Thoracic aorta (tissue), 2 donors: ENCODE measurements around the gene JAG1. TPM values are rescaled to one million over a fixed set of nuclear protein-coding genes. Genes with fewer than 3 reads are reported as not detected.
"Not testable (repeated sequence)": the region's sequence is repeated elsewhere in the genome, so short reads cannot be mapped to it uniquely, and the experiment has no call there.

ENCODE experiments used
- ATAC-seq: fragments of 150-250 bp; one replicate; pipeline ENCODE4 v1.8.0; 2017; ENCODE audit warnings: low read depth; ENCODE audit not compliant: insufficient number of reproducible peaks, low FRiP score
- DNase-seq: peaks from one replicate; pipeline ENCODE4 v3.0.0-alpha.2; 2020; ENCODE audit warnings: low spot score
- H3K27ac ChIP-seq, 2 donors: fragments of 200-600 bp; sonication (generic); 1 replicate in 1 of 2; 2 replicates in 1 of 2; pipeline ENCODE4 v1.5.1; 2016; ENCODE audit warnings: mild to moderate bottlenecking in 2 of 2, moderate library complexity in 2 of 2
- H3K27me3 ChIP-seq: fragments of 200-600 bp; sonication (generic); replicated peaks from 2 replicates; pipeline ENCODE4 v1.6.0; 2016; ENCODE audit warnings: mild to moderate bottlenecking; ENCODE audit not compliant: insufficient read depth
- H3K36me3 ChIP-seq: fragments of 200-600 bp; sonication (generic); one replicate; pipeline ENCODE4 v1.5.1; 2016
- H3K4me1 ChIP-seq, 2 donors: fragments of 200-600 bp; sonication (generic); 1 replicate in 1 of 2; 2 replicates in 1 of 2; pipeline versions ENCODE4 v1.5.1 to v1.6.0; 2016; ENCODE audit warnings: low read depth in 2 of 2, mild to moderate bottlenecking in 1 of 2; ENCODE audit not compliant: control insufficient read depth in 1 of 2
- H3K4me3 ChIP-seq: fragments of 200-600 bp; sonication (generic); 2 replicates; pipeline ENCODE4 v1.5.1; 2016; ENCODE audit warnings: mild to moderate bottlenecking
- H3K9me3 ChIP-seq: fragments of 200-600 bp; sonication (generic); 2 replicates; pipeline ENCODE4 v1.5.1; 2016
- total RNA-seq, 2 donors: library from RNA; depleted of rRNA; stranded (reverse); fragments of >200 nt; gene quantifications; one replicate each; pipeline versions ENCODE4 v1.1.0 to v1.2.3, GENCODE V29; 2016
- TF ChIP-seq, protein P1 (sequence below): fragments of 200-600 bp; sonication (generic); IDR thresholded peaks from one replicate; pipeline ENCODE4 v1.5.1; 2019; ENCODE audit warnings: antibody characterized with exemption

JAG1 gene
- total RNA-seq, 2 donors from 2014 or later, result 237 to 253 TPM

DNA sequence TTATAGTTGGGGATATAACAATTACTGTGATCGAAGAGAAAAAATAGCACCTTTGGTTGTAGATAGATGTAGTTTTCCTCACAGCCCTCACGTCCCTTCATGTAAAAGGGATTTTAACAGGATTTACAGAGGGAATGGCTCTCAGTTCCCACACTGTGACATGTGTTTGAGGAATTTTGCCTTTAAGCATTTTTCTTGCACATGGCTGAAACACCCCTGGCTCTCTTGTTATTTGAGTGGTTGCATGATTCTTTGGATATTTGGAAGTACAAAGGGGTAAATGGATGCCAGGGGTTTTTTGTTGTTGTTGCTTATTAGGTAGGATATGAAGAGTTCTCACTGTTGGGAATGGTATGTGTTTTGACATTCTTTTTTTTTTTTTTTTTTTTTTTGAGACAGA is 48.2 kb downstream of the JAG1 start:
- Histone ChIP-seq H3K27ac (peak overlapping the region in 1 of 2 donors; percentile 88), H3K4me1 (peaks cover 10 to 68% of the 10 kb centered on the region in 2 donors), H3K4me3 (no peak overlapping the region), H3K27me3 (no peaks in the 10 kb centered on the region), H3K36me3 (no peaks in the 10 kb centered on the region), H3K9me3 (no peaks in the 10 kb centered on the region)
- ATAC-seq, result no peak
- TF ChIP-seq, protein P1, sequence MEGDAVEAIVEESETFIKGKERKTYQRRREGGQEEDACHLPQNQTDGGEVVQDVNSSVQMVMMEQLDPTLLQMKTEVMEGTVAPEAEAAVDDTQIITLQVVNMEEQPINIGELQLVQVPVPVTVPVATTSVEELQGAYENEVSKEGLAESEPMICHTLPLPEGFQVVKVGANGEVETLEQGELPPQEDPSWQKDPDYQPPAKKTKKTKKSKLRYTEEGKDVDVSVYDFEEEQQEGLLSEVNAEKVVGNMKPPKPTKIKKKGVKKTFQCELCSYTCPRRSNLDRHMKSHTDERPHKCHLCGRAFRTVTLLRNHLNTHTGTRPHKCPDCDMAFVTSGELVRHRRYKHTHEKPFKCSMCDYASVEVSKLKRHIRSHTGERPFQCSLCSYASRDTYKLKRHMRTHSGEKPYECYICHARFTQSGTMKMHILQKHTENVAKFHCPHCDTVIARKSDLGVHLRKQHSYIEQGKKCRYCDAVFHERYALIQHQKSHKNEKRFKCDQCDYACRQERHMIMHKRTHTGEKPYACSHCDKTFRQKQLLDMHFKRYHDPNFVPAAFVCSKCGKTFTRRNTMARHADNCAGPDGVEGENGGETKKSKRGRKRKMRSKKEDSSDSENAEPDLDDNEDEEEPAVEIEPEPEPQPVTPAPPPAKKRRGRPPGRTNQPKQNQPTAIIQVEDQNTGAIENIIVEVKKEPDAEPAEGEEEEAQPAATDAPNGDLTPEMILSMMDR, result no peak
- DNase-seq, result no peak

DNA sequence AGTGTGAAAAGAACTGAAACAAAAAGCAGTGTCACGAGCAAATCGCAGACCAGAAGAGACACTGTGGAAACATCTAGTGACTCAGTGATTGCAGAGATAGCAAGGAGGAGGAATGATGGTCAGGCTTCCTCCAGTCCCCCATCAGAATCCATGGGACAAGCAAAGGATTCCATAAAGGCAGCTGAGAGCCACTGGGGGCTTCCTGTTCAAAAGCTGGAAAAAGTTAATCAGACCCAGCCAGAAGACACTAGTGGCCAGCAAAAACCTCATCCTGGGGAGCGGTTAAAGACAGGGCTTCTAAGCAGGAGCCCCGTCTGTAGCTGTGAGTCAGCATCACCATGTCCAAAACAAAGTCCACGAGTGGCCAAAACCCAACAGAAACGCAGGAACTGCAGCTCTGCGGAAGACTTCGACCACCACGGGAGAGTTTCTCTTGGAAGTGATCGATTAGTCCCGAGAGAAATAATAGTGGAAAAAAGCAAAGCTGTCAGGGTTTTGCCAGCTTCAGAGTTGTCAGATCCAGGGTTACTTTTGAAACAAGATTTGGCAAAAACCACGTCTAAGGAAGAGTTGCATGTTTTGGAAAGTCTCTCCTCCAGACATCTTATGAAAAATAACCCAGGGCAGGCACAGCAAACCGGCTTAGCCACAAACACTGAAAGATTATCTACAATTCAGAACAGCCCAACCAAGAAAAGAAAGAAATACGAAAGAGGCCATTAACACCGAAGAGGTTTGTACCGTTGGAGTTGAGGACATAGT is 51.0 kb downstream of the JAG1 start:
- TF ChIP-seq, protein P1, result no peak
- no peaks in the 10 kb centered on the region for H3K9me3 ChIP-seq
- DNase-seq (no peak), ATAC-seq (peak; percentile 31)
- no peaks in the 10 kb centered on the region for H3K36me3 ChIP-seq
- H3K4me3 ChIP-seq, result peak overlapping the region; percentile 67
- H3K27me3 ChIP-seq, result no peaks in the 10 kb centered on the region
- H3K4me1 ChIP-seq, result peaks cover 14 to 52% of the 10 kb centered on the region in 2 donors
- peak overlapping the region; percentile 76 to 88 for H3K27ac ChIP-seq

DNA sequence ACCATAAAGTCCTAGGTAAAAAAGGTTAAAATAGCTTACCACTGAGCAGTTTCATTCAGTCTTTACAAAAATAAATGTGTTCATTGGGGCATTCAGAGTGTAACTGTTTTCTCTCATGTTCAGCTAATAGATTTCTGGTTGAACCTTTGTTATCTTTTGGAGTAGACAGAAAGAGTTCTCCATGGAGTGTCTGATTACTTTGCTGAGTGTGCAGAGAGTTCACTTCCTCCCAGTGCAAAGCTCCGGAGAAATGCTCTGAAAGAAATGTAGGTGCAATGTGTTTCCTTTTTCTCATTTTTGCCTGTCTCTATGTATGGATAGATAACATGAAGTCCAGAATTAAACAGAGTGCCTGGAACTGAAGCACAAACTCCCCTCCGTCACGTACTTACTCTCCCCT is 52.6 kb downstream of the JAG1 start:
- DNase-seq (no peak), ATAC-seq (no peak)
- Histone ChIP-seq H3K36me3 (no peaks in the 10 kb centered on the region), H3K27me3 (no peaks in the 10 kb centered on the region), H3K4me3 (no peak overlapping the region), H3K9me3 (no peaks in the 10 kb centered on the region), H3K4me1 (peaks cover 14 to 37% of the 10 kb centered on the region in 2 donors), H3K27ac (no peak overlapping the region)
- TF ChIP-seq, protein P1, result no peak

DNA sequence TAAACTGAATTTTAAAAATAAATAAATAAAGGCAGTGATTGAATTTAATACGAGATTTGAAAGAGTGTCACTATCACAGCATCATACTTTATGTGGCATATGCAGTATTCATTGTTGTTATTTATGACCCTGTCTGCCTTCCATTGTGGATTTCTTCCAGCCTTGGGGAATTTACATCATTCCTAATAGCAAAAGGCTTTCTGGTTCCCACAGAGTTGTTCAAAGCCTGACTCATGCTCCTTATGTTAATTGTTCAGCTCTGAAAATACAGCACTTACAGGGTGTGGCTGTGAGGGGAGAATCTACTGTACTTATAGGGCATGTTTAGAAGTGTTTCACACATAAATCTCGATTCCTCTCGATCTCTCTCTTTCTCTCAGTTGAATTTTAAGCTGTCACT is 54.4 kb downstream of the JAG1 start:
- Histone ChIP-seq H3K27ac (peak overlapping the region; percentile 31 to 35), H3K36me3 (no peaks in the 10 kb centered on the region), H3K4me1 (peaks cover 14 to 37% of the 10 kb centered on the region in 2 donors), H3K4me3 (no peak overlapping the region), H3K27me3 (no peaks in the 10 kb centered on the region), H3K9me3 (no peaks in the 10 kb centered on the region)
- TF ChIP-seq, protein P1, result no peak
- DNase-seq (no peak), ATAC-seq (peak; percentile 52)

DNA sequence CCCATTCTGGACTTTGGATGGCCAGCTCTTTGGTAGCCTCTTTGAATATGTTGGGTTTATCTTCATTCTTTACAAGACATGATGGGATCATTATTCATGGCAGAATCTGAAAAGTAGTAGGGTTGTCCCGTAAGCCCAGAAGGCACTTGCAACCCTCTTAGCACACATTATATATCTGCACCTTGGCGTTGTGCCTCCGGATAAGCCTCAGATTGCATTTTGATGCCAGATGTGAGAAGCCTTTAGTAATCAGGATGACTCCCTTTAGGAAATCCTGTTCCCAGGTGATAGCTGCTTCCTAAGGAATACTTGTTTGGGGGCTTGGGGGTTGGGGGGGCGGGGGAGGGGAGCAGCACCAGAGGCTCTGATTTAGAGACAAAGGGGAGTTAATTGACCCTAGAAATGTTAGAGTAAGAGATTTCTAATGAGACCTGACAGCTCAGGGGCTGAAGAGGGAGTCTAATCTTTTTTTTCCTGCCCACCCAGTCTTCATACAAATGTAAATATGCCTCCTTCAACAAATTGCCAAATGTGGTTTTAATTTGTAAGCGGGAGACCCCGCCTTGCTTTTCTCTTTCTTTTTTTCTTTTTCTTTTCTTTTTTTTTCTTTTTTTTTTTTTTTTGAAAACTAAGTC is 55.1 kb downstream of the JAG1 start:
- Histone ChIP-seq H3K4me3 (no peak overlapping the region), H3K9me3 (no peaks in the 10 kb centered on the region), H3K27ac (peak overlapping the region in 1 of 2 donors; percentile 31), H3K36me3 (no peaks in the 10 kb centered on the region), H3K27me3 (no peaks in the 10 kb centered on the region), H3K4me1 (peaks cover 10 to 30% of the 10 kb centered on the region in 2 donors)
- ATAC-seq (no peak), DNase-seq (no peak)
- TF ChIP-seq, protein P1, result no peak

DNA sequence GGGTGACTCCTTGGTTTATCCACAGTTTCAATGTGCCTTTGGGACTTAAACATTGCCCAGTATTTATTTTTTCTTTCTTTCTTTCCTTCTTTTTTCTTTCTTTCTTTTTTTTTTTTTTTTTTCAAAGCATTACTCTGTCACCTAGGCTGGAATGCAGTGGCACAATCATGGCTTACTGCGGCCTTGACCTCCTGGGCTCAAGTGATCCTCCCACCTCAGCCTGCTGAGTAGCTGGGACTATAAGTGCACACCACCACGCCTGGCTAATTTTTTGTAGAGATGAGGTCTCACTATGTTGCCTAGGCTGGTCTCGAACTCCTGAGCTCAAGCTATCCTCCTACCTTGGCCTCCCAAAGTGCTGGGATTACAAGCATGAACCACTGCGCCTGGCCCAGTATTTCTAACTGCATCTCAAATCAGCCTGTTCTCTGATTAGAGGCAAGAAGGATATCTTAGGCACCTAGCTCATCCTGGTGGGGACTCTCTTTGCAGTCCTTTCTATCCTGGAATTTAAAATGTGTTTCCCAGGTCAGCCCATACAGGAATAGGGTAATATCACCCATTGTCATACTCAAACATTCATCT is 56.2 kb downstream of the JAG1 start:
- not testable (repeated sequence) for DNase-seq, H3K4me3 ChIP-seq, H3K36me3 ChIP-seq, H3K9me3 ChIP-seq, ATAC-seq, H3K27me3 ChIP-seq
- Histone ChIP-seq H3K4me1 (peaks cover 8 to 19% of the 10 kb centered on the region in 2 donors), H3K27ac (peak overlapping the region in 1 of 2 donors; percentile 30)
